Neuronal stem cell (in vitro differentiated cells): ENCODE measurements around the gene PXK.

Experiments used
- DNase-seq: peaks from one replicate; pipeline ENCODE4 v3.0.0-alpha.2; 2013; ENCODE audit warnings: low spot score
- H2AFZ ChIP-seq: one replicate; pipeline ENCODE4 v1.6.1; 2013; ENCODE audit warnings: mild to moderate bottlenecking, low read length, inconsistent platforms
- H2AK5ac ChIP-seq: 2 replicates; pipeline ENCODE4 v1.6.1; 2013; ENCODE audit warnings: low read depth, mild to moderate bottlenecking, inconsistent platforms, low read length, moderate library complexity, mixed read lengths
- H2BK120ac ChIP-seq: 2 replicates; pipeline ENCODE4 v1.6.1; 2013; ENCODE audit warnings: low read depth, mild to moderate bottlenecking, inconsistent platforms, low read length, moderate library complexity, mixed read lengths
- H2BK12ac ChIP-seq: one replicate; pipeline ENCODE4 v1.6.1; 2013; ENCODE audit warnings: low read length, inconsistent platforms
- H2BK15ac ChIP-seq: 2 replicates; pipeline ENCODE4 v1.6.1; 2013; ENCODE audit warnings: mild to moderate bottlenecking, low read length, inconsistent platforms, mixed read lengths
- H2BK5ac ChIP-seq: one replicate; pipeline ENCODE4 v1.6.1; 2013; ENCODE audit warnings: inconsistent platforms, mild to moderate bottlenecking, low read length, moderate library complexity
- H3K14ac ChIP-seq: one replicate; pipeline ENCODE4 v1.6.1; 2013; ENCODE audit warnings: low read length, inconsistent platforms
- H3K18ac ChIP-seq: 2 replicates; pipeline ENCODE4 v1.6.1; 2013; ENCODE audit warnings: low read length, inconsistent platforms
- H3K23ac ChIP-seq: 2 replicates; pipeline ENCODE4 v1.6.1; 2013; ENCODE audit warnings: low read depth, mild to moderate bottlenecking, mixed read lengths, low read length, inconsistent platforms; ENCODE audit not compliant: poor library complexity
- H3K27ac ChIP-seq: replicated peaks from 3 replicates; pipeline ENCODE4 v1.5.1; 2013; ENCODE audit warnings: low read length, inconsistent platforms
- H3K27me3 ChIP-seq, 3 experiments: 2 replicates each; pipeline ENCODE4 v1.6.1; 2013; ENCODE audit warnings: low read length in 3 of 3, mild to moderate bottlenecking in 2 of 3, inconsistent platforms in 1 of 3, low read depth in 1 of 3, mixed read lengths in 1 of 3, moderate library complexity in 1 of 3; ENCODE audit not compliant: control insufficient read depth in 3 of 3, insufficient read depth in 3 of 3
- H3K36me3 ChIP-seq, 2 donors: replicated peaks in 1 of 2; 2 replicates each; pipeline ENCODE4 v1.6.1; 2013; ENCODE audit warnings: low read length in 2 of 2; ENCODE audit not compliant: control insufficient read depth in 2 of 2, insufficient read depth in 2 of 2
- H3K4ac ChIP-seq: 2 replicates; pipeline ENCODE4 v1.6.1; 2013; ENCODE audit warnings: inconsistent platforms, mild to moderate bottlenecking, low read length, moderate library complexity
- H3K4me1 ChIP-seq, 2 donors: 1 replicate in 1 of 2; 2 replicates in 1 of 2; pipeline ENCODE4 v1.6.1; 2013; ENCODE audit warnings: low read length in 2 of 2, low read depth in 1 of 2; ENCODE audit not compliant: control insufficient read depth in 2 of 2, insufficient read depth in 1 of 2
- H3K4me2 ChIP-seq: one replicate; pipeline ENCODE4 v1.6.1; 2013; ENCODE audit warnings: mild to moderate bottlenecking, low read length, inconsistent platforms; ENCODE audit not compliant: insufficient read depth, poor library complexity, severe bottlenecking
- H3K4me3 ChIP-seq, 2 donors: 2 replicates each; pipeline ENCODE4 v1.5.1; 2013; ENCODE audit warnings: low read length in 2 of 2, mild to moderate bottlenecking in 2 of 2, inconsistent platforms in 1 of 2, moderate library complexity in 1 of 2
- H3K79me1 ChIP-seq: one replicate; pipeline ENCODE4 v1.6.1; 2013; ENCODE audit warnings: low read depth, mild to moderate bottlenecking, inconsistent platforms, low read length, moderate library complexity
- H3K9ac ChIP-seq: one replicate; pipeline ENCODE4 v1.6.1; 2013; ENCODE audit warnings: mild to moderate bottlenecking, low read depth, low read length, inconsistent platforms; ENCODE audit not compliant: poor library complexity
- H3K9me3 ChIP-seq, 2 donors: replicated peaks in 1 of 2; 2 replicates each; pipeline versions ENCODE3 to v1.6.1; 2013; ENCODE audit warnings: low read length in 2 of 2, mild to moderate bottlenecking in 2 of 2, inconsistent platforms in 1 of 2, low read depth in 1 of 2, mixed read lengths in 1 of 2, moderate library complexity in 1 of 2; ENCODE audit not compliant: control insufficient read depth in 2 of 2, insufficient read depth in 1 of 2
- H4K8ac ChIP-seq: one replicate; pipeline ENCODE4 v1.6.1; 2013; ENCODE audit warnings: low read depth, mild to moderate bottlenecking, inconsistent platforms, low read length, moderate library complexity
- H4K91ac ChIP-seq: one replicate; pipeline ENCODE4 v1.6.1; 2013; ENCODE audit warnings: low read length, low read depth, mild to moderate bottlenecking, inconsistent platforms; ENCODE audit not compliant: poor library complexity
- WGBS, 2 donors: extraction: QIAGEN DNeasy Blood & Tissue Kit; methylation state at CpG; one replicate each; pipeline ENCODE4 v1.1.7; 2013; ENCODE audit warnings: missing lambda C conversion rate in 2 of 2, mixed read lengths in 1 of 2; ENCODE audit not compliant: insufficient read length in 2 of 2, insufficient replicate concordance in 1 of 2; ENCODE audit errors: extremely low coverage in 2 of 2; 5-methylcytosine and 5-hydroxymethylcytosine counted together

Gene PXK

GRCh38 chr3:58341376-58341775 is 8.7 kb downstream of the PXK start:
- no peaks in the 10 kb centered on the region for H3K27me3 ChIP-seq
- no peaks in the 10 kb centered on the region for H3K9me3 ChIP-seq
- H3K27ac ChIP-seq = no peak overlapping the region
- H3K79me1 ChIP-seq = no peaks in the 10 kb centered on the region
- H2BK120ac ChIP-seq = no peak overlapping the region
- H2AK5ac ChIP-seq = no peak overlapping the region
- H3K4ac ChIP-seq = no peak overlapping the region
- H4K8ac ChIP-seq = no peak overlapping the region
- no peak overlapping the region for H3K14ac ChIP-seq
- H4K91ac ChIP-seq = no peak overlapping the region
- no peak overlapping the region for H3K23ac ChIP-seq
- no peaks in the 10 kb centered on the region for H3K36me3 ChIP-seq
- no peak for DNase-seq
- H2BK12ac ChIP-seq = no peak overlapping the region
- no peaks in the 10 kb centered on the region for H3K4me1 ChIP-seq
- no peak overlapping the region for H3K9ac ChIP-seq
- H2AFZ ChIP-seq = no peak overlapping the region
- no peak overlapping the region for H3K4me2 ChIP-seq
- H3K18ac ChIP-seq = no peak overlapping the region
- no CpG with 5 or more reads among the region's 3 CpGs for WGBS, 2 donors
- no peak overlapping the region for H3K4me3 ChIP-seq
- no peak overlapping the region for H2BK15ac ChIP-seq
- no peak overlapping the region for H2BK5ac ChIP-seq

- no CpG with 5 or more reads among the region's 5 CpGs for WGBS, 2 donors
- H2AK5ac ChIP-seq = no peak overlapping the region
Observed at GRCh38 chr3:58342676-58343075, 10.0 kb downstream of the PXK start.

GRCh38 chr3:58345457-58345856 is 12.8 kb downstream of the PXK start:
- no peak for DNase-seq
- H4K8ac ChIP-seq = no peak overlapping the region
- H2BK5ac ChIP-seq = no peak overlapping the region
- no peak overlapping the region for H2BK15ac ChIP-seq
- no peaks in the 10 kb centered on the region for H3K36me3 ChIP-seq
- no peak overlapping the region for H3K23ac ChIP-seq
- no peak overlapping the region for H2AK5ac ChIP-seq
- H4K91ac ChIP-seq = no peak overlapping the region
- no peaks in the 10 kb centered on the region for H3K79me1 ChIP-seq
- no peaks in the 10 kb centered on the region for H3K27me3 ChIP-seq
- H3K18ac ChIP-seq = no peak overlapping the region
- no peak overlapping the region for H2BK12ac ChIP-seq
- no peak overlapping the region for H3K9ac ChIP-seq
- H3K4me1 ChIP-seq = no peaks in the 10 kb centered on the region
- H3K4me2 ChIP-seq = no peak overlapping the region
- no peak overlapping the region for H3K14ac ChIP-seq
- H3K4me3 ChIP-seq = no peak overlapping the region
- no peak overlapping the region for H3K4ac ChIP-seq
- no peaks in the 10 kb centered on the region for H3K9me3 ChIP-seq
- H2AFZ ChIP-seq = no peak overlapping the region
- 100% methylated on average over 1 of the region's 4 CpGs; no CpG with 5 or more reads in 1 of the 2 donors for WGBS, 2 donors
- H2BK120ac ChIP-seq = no peak overlapping the region
- H3K27ac ChIP-seq = no peak overlapping the region

More at GRCh38 chr3:58342676-58343075, 10.0 kb downstream of the PXK start:
- Histone ChIP-seq H2BK5ac (no peak overlapping the region), H3K9me3 (no peaks in the 10 kb centered on the region), H3K4me3 (no peak overlapping the region), H3K14ac (no peak overlapping the region), H3K36me3 (no peaks in the 10 kb centered on the region), H2AFZ (no peak overlapping the region), H3K27me3 (no peaks in the 10 kb centered on the region), H3K27ac (no peak overlapping the region), H2BK15ac (no peak overlapping the region), H3K9ac (no peak overlapping the region), H2BK120ac (no peak overlapping the region), H3K4me1 (no peaks in the 10 kb centered on the region), H3K23ac (no peak overlapping the region), H3K4ac (no peak overlapping the region), H3K4me2 (no peak overlapping the region), H3K18ac (no peak overlapping the region), H3K79me1 (no peaks in the 10 kb centered on the region), H2BK12ac (no peak overlapping the region), H4K91ac (no peak overlapping the region), H4K8ac (no peak overlapping the region)
- no peak for DNase-seq

- Histone ChIP-seq H3K4ac (no peak overlapping the region), H2AK5ac (no peak overlapping the region), H3K18ac (no peak overlapping the region), H2BK15ac (no peak overlapping the region), H3K27ac (no peak overlapping the region), H2AFZ (no peak overlapping the region), H3K23ac (no peak overlapping the region), H3K9me3 (no peaks in the 10 kb centered on the region), H4K91ac (no peak overlapping the region), H2BK5ac (no peak overlapping the region), H3K79me1 (no peaks in the 10 kb centered on the region), H3K9ac (no peak overlapping the region), H3K4me3 (no peak overlapping the region), H3K4me1 (no peaks in the 10 kb centered on the region), H3K36me3 (no peaks in the 10 kb centered on the region), H3K27me3 (no peaks in the 10 kb centered on the region), H2BK12ac (no peak overlapping the region), H3K4me2 (no peak overlapping the region), H2BK120ac (no peak overlapping the region), H3K14ac (no peak overlapping the region), H4K8ac (no peak overlapping the region)
- DNase-seq = no peak
- no CpG with 5 or more reads among the region's 2 CpGs for WGBS, 2 donors
Observed at GRCh38 chr3:58346368-58346767, 13.7 kb downstream of the PXK start.
